SHP77 treated with DMSO at 0.1 percent for 48 hours (cell line): ENCODE results near the gene SLC5A1.
"Not testable (repeated sequence)": the region's sequence is repeated elsewhere in the genome, so short reads cannot be mapped to it uniquely, and the experiment has no call there.

Experiments
- DNase-seq: peaks from one replicate; lab custom pipeline; 2025; lab: John Stamatoyannopoulos, UW

SLC5A1 gene

GRCh38 chr22:32144496-32145274 is 101.6 kb downstream of the SLC5A1 start:
- no peak for DNase-seq

- DNase-seq = not testable (repeated sequence)
These were observed 104.1 kb downstream of the SLC5A1 start for GRCh38 chr22:32147128-32147527.

GRCh38 chr22:32148372-32148771 is 105.3 kb downstream of the SLC5A1 start:
- not testable (repeated sequence) for DNase-seq

GRCh38 chr22:32150647-32151046 is 107.6 kb downstream of the SLC5A1 start:
- DNase-seq = not testable (repeated sequence)

- DNase-seq = not testable (repeated sequence)
These were observed 108.6 kb downstream of the SLC5A1 start for GRCh38 chr22:32151641-32152040.

- not testable (repeated sequence) for DNase-seq
These were observed 111.7 kb downstream of the SLC5A1 start for GRCh38 chr22:32154727-32155126.

- not testable (repeated sequence) for DNase-seq
These were observed 114.6 kb downstream of the SLC5A1 start for GRCh38 chr22:32157632-32158031.

GRCh38 chr22:32158712-32159533 is 115.9 kb downstream of the SLC5A1 start, which contains the start of gene C22orf42:
Gene C22orf42 (minus strand): TSS chr22:32159303. CDS start chr22:32159215, 88 bp downstream.
- DNase-seq = no peak

GRCh38 chr22:32160411-32160810 is 117.3 kb downstream of the SLC5A1 start:
- not testable (repeated sequence) for DNase-seq
